Adrenal gland (tissue), 5 donors: Measurements from ENCODE around the gene HDAC4.

Experiments
- CTCF ChIP-seq, 6 experiments: fragments of 450-650 bp in 4 of 6; fragments of 200-600 bp in 2 of 6; sonication (generic) in 1 of 6; IDR thresholded peaks; 1 replicate in 5 of 6; 2 replicates in 1 of 6; pipeline versions ENCODE4 v1.5.1 to v1.8.0; 2016 to 2021; ENCODE audit warnings: antibody characterized with exemption in 6 of 6, mild to moderate bottlenecking in 2 of 6, moderate library complexity in 1 of 6
- POLR2A ChIP-seq, 2 donors: fragments of 450-650 bp; IDR thresholded peaks; one replicate each; pipeline ENCODE4 v1.6.1; 2017; ENCODE audit warnings: antibody characterized with exemption in 2 of 2, mild to moderate bottlenecking in 2 of 2, moderate library complexity in 1 of 2
- donor health status: DM: no; HTN: no; CAD: no.

GRCh38 chr2:239079671-239080294 lies 321.0 kb downstream of the HDAC4 start:
- TF ChIP-seq CTCF (IDR thresholded peaks at IDR 0.05) (no peak), POLR2A (IDR thresholded peaks at IDR 0.05) (no peak)
